Vagina (tissue), 2 donors: ENCODE data around the gene TBL1Y. TPM values are rescaled to one million over a fixed set of nuclear protein-coding genes. Genes with fewer than 3 reads are reported as not detected.
"Not testable (repeated sequence)": the region's sequence is repeated elsewhere in the genome, so short reads cannot be mapped to it uniquely, and the experiment has no call there.

Experiments
- DNase-seq, 2 donors: peaks; one replicate each; pipeline ENCODE4 v3.0.0-alpha.2; 2017; ENCODE audit errors: extremely low spot score in 2 of 2
- H3K27ac ChIP-seq: fragments of 200-600 bp; sonication (generic); one replicate; pipeline ENCODE4 v1.5.1; 2019
- H3K27me3 ChIP-seq: fragments of 200-600 bp; sonication (generic); one replicate; pipeline ENCODE4 v1.5.1; 2019
- H3K36me3 ChIP-seq, 2 donors: fragments of 200-600 bp; sonication (generic); one replicate each; pipeline ENCODE4 v1.5.1; 2017 to 2019
- H3K4me1 ChIP-seq: fragments of 200-600 bp; sonication (generic); one replicate; pipeline ENCODE4 v1.5.1; 2019
- H3K4me3 ChIP-seq, 2 donors: fragments of 200-600 bp; sonication (generic); 1 replicate in 1 of 2; 2 replicates in 1 of 2; pipeline ENCODE4 v1.5.1; 2016 to 2019
- H3K9me3 ChIP-seq: fragments of 200-600 bp; sonication (generic); one replicate; pipeline ENCODE4 v1.5.1; 2019
- CTCF ChIP-seq, 3 experiments: fragments of 450-650 bp in 2 of 3; fragments of 200-600 bp in 1 of 3; sonication (generic) in 1 of 3; IDR thresholded peaks; one replicate each; pipeline ENCODE4 v1.5.1; 2017 to 2019; ENCODE audit warnings: antibody characterized with exemption in 3 of 3, mild to moderate bottlenecking in 2 of 3, moderate library complexity in 2 of 3
- POLR2A ChIP-seq, 2 donors: fragments of 450-650 bp; IDR thresholded peaks; one replicate each; pipeline ENCODE4 v1.6.1; 2017; ENCODE audit warnings: antibody characterized with exemption in 2 of 2, mild to moderate bottlenecking in 2 of 2, moderate library complexity in 2 of 2
- POLR2AphosphoS5 ChIP-seq, 2 donors: sonication (generic); formaldehyde crosslinking; IDR thresholded peaks; one replicate each; pipeline ENCODE4 v1.9.0; 2017; ENCODE audit warnings: antibody characterized with exemption in 2 of 2, mild to moderate bottlenecking in 2 of 2, low read depth in 1 of 2; ENCODE audit not compliant: insufficient read depth in 1 of 2
- intact Hi-C: fragments of 100-400 bp; cut with DNase I; formaldehyde crosslinking; loops from one replicate; pipeline ENCODE4 v1.15.1; 2023
- total RNA-seq: library from RNA; depleted of rRNA; stranded (reverse); fragments of >200 nt; gene quantifications from one replicate; pipeline ENCODE4 v1.2.3, GENCODE V29; 2016

Gene TBL1Y
- total RNA-seq, 1 donor from 2014 or later = not detected

DNA sequence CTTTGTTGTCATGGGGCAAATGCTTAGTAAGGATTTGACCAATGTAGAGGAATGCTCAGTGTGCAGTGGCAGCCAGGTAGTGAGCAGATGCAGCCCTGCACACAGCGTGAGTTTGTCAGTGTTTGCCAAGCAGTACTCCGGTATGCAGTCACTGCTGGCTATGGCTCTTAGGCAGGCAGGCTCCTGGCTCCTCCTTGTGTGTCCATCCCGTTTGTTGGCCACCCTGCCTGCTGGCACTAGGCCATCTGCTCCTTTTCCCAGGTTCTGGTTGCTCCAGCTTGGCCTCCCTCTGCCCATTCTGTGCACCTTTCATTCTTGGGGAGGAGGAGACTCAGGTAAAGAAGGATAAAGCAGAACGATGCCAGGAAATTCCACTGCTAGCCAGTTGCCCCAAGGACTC, 106.0 kb downstream of the TBL1Y start:
- Histone ChIP-seq H3K4me1 (no peaks in the 10 kb centered on the region), H3K27me3 (no peaks in the 10 kb centered on the region), H3K27ac (no peak overlapping the region), H3K36me3 (no peaks in the 10 kb centered on the region), H3K9me3 (no peaks in the 10 kb centered on the region), H3K4me3 (no peak overlapping the region)
- TF ChIP-seq POLR2A (IDR thresholded peaks at IDR 0.05) = no peak
- no peak for TF ChIP-seq POLR2AphosphoS5 (IDR thresholded peaks at IDR 0.05; ENCODE audit: insufficient read depth in 1 of 2, low read depth in 1 of 2)
- no peak for TF ChIP-seq CTCF (IDR thresholded peaks at IDR 0.05)
- no peak for DNase-seq
- intact Hi-C loops = no loop called here

DNA sequence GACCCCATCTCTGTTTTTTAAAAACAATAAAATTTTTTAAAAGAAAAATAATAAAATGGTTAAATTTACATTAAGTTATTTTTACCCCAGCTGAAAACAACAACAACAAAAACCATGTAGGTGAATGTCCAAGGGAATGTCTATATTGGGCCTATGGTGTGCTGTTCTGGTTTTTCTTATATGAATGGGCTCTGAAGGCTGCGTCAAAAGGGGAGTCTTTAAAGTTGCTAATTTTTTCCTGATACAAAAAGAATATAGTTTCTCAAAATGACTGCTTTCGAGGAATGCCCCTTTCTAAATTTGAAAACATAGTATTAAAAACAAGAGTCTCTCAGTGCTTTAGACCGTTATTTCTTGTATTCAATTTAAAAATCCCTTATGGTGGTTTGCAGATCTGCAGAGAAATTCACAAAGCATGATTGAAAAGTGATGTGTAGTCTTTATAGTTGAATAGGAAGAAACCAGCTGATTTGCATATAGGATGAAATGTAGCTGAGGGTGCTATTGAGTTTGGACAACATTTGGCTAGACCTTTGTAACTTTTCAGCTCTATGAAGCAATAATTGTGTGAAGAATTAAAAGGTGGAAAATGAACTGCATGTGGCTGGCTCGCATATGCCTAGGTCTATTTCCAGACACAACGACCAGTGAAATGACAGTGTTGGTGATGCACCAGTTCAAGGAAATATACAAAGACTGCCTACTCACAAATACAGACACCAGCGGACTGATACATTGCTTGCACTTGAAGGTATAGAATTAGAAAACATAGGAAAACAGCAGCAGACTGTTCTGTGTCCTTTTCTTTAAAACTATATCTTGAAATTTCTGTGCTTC, 107.0 kb downstream of the TBL1Y start:
- Histone ChIP-seq H3K36me3 (no peaks in the 10 kb centered on the region), H3K27me3 (no peaks in the 10 kb centered on the region), H3K27ac (no peak overlapping the region), H3K9me3 (no peaks in the 10 kb centered on the region), H3K4me1 (no peaks in the 10 kb centered on the region), H3K4me3 (no peak overlapping the region)
- no peak for DNase-seq
- intact Hi-C loops = no loop called here
- TF ChIP-seq POLR2A (IDR thresholded peaks at IDR 0.05) = no peak
- no peak for TF ChIP-seq CTCF (IDR thresholded peaks at IDR 0.05)
- no peak for TF ChIP-seq POLR2AphosphoS5 (IDR thresholded peaks at IDR 0.05; ENCODE audit: insufficient read depth in 1 of 2, low read depth in 1 of 2)

GRCh38 chrY:7039037-7039436, 128.5 kb downstream of the TBL1Y start:
- no peak for DNase-seq
- no peak for TF ChIP-seq CTCF (IDR thresholded peaks at IDR 0.05)
- TF ChIP-seq POLR2AphosphoS5 (IDR thresholded peaks at IDR 0.05; ENCODE audit: insufficient read depth in 1 of 2, low read depth in 1 of 2) = no peak
- no peak for TF ChIP-seq POLR2A (IDR thresholded peaks at IDR 0.05)
- H3K9me3 ChIP-seq = no peaks in the 10 kb centered on the region
- no peaks in the 10 kb centered on the region for H3K36me3 ChIP-seq
- no peaks in the 10 kb centered on the region for H3K4me1 ChIP-seq
- no peak overlapping the region for H3K27ac ChIP-seq
- H3K27me3 ChIP-seq = no peaks in the 10 kb centered on the region
- no peak overlapping the region for H3K4me3 ChIP-seq
- intact Hi-C loops = no loop called here

GRCh38 chrY:7040662-7041061, 130.2 kb downstream of the TBL1Y start:
- H3K27me3 ChIP-seq = no peaks in the 10 kb centered on the region
- H3K4me3 ChIP-seq = no peak overlapping the region
- DNase-seq = no peak
- H3K4me1 ChIP-seq = no peaks in the 10 kb centered on the region
- no peaks in the 10 kb centered on the region for H3K9me3 ChIP-seq
- H3K27ac ChIP-seq = no peak overlapping the region
- TF ChIP-seq CTCF (IDR thresholded peaks at IDR 0.05) = no peak
- TF ChIP-seq POLR2A (IDR thresholded peaks at IDR 0.05) = no peak
- no peak for TF ChIP-seq POLR2AphosphoS5 (IDR thresholded peaks at IDR 0.05; ENCODE audit: insufficient read depth in 1 of 2, low read depth in 1 of 2)
- no peaks in the 10 kb centered on the region for H3K36me3 ChIP-seq
- intact Hi-C loops = no loop called here

DNA sequence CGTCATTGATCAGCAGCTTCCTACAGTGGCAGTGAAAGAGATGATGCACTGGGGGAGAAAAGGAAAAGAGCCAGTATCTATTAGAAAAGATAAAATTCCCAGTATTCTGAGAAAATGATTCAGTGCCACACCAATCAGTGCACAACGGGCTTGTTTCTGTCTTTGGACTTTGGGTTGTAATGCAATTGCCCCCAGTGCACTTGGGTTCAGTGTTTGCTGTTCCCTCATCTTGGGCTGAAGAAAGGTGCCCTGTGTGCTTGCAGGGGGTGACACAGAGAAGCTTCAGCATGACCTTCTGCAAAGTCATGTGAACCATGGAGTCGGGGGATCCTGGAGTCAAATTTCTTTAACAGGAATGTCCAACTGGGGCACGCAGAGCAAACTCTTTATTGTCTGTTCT, 131.5 kb downstream of the TBL1Y start:
- Histone ChIP-seq H3K4me1 (no peaks in the 10 kb centered on the region), H3K9me3 (no peaks in the 10 kb centered on the region), H3K27me3 (no peaks in the 10 kb centered on the region), H3K27ac (no peak overlapping the region), H3K36me3 (no peaks in the 10 kb centered on the region), H3K4me3 (no peak overlapping the region)
- intact Hi-C loops = no loop called here
- DNase-seq = no peak
- TF ChIP-seq CTCF (IDR thresholded peaks at IDR 0.05) = no peak
- TF ChIP-seq POLR2A (IDR thresholded peaks at IDR 0.05) = no peak
- no peak for TF ChIP-seq POLR2AphosphoS5 (IDR thresholded peaks at IDR 0.05; ENCODE audit: insufficient read depth in 1 of 2, low read depth in 1 of 2)

DNA sequence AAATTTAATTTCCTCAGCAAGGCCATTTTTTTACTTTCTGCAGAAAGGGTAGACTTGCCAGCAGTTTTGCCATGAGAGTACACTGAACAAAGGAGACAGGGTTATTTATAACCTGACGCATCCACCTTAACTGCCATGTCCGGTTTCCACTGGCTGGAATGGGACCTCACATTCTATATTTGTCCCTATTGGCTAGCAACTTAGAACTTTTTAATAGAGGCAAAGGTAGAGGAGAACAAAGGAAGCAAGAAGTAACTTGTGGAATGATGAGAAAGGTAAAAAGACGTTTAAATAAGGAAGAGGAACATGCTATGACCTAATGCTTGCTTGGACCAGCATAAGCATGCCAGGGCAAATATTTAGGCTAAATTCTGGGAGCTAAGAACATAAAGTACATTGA, 142.0 kb downstream of the TBL1Y start:
- intact Hi-C loops, H3K9me3 ChIP-seq, H3K4me1 ChIP-seq, H3K27me3 ChIP-seq, H3K36me3 ChIP-seq, H3K27ac ChIP-seq, H3K4me3 ChIP-seq, DNase-seq: not testable (repeated sequence)
